ENCODE results near the gene CELA1.

CELA1 gene

DNA sequence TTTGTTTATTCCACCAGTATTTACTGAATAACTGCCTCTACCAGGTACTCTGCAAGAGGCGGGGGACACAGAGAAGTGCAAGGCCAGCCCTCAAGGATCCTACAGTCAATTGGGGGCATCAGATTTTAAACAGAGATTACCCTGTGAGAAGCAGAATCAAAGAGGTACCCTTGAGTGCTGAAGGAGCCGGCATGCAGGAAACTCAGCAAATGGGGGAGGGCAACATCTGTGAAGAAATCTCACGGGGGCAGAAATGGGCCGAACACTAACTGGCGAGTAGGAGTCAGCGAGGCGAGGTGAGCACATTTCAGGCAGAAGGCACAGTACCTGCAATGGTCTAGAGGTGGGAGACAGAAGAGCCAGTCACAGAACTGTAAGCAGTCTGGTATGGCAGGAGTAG, 35.7 kb upstream of the CELA1 start:
- DNase-seq (ENCODE audit: insufficient read length, low spot score) (no peak), FAIRE-seq (no peak)
- TF ChIP-seq, protein P1, sequence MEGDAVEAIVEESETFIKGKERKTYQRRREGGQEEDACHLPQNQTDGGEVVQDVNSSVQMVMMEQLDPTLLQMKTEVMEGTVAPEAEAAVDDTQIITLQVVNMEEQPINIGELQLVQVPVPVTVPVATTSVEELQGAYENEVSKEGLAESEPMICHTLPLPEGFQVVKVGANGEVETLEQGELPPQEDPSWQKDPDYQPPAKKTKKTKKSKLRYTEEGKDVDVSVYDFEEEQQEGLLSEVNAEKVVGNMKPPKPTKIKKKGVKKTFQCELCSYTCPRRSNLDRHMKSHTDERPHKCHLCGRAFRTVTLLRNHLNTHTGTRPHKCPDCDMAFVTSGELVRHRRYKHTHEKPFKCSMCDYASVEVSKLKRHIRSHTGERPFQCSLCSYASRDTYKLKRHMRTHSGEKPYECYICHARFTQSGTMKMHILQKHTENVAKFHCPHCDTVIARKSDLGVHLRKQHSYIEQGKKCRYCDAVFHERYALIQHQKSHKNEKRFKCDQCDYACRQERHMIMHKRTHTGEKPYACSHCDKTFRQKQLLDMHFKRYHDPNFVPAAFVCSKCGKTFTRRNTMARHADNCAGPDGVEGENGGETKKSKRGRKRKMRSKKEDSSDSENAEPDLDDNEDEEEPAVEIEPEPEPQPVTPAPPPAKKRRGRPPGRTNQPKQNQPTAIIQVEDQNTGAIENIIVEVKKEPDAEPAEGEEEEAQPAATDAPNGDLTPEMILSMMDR (IDR thresholded peaks at IDR 0.05; ENCODE audit: insufficient read depth, missing control alignments): no peak

DNA sequence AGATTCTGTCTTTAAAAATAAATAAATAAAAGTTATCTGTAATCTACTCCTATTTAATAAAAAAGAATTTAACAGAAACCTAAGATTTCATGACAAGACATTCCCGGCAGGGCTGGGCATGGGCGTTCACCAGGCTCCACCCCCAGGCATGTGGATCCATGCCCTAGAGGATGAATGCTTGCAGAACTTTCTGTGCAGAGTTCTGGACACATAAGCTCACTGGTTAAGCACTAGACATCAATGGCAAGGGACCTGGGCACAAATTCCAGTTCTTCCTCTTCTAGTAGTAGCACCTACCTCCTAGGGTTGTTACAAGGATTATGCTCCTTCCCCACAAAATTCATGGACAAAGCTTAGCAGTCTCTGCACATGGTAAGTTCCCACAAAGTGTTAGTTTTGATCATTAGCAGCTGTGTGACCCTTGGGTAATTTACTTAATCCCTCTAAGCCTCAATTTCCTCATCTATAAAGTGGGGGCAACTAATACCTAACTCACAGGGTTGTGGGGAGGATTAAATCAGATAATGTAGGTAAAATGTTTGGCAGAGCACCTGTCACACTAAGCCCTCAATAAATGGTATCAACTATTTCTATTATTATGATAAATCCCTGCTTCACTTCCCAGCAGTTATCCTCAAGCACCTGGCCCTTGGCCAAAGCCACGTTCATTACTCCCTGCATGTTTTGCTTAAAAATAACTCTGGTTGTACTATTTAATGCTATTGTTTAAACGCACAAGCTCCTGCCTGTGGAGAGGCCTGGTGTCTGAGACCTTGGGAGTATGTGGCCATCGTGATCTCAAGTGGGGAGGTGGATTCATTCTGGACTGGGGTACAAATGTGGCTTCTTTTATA, 35.0 kb upstream of the CELA1 start:
- DNase-seq (ENCODE audit: insufficient read length, low spot score) (no peak), FAIRE-seq (no peak)
- TF ChIP-seq, protein P1 (IDR thresholded peaks at IDR 0.05; ENCODE audit: insufficient read depth, missing control alignments): no peak

DNA sequence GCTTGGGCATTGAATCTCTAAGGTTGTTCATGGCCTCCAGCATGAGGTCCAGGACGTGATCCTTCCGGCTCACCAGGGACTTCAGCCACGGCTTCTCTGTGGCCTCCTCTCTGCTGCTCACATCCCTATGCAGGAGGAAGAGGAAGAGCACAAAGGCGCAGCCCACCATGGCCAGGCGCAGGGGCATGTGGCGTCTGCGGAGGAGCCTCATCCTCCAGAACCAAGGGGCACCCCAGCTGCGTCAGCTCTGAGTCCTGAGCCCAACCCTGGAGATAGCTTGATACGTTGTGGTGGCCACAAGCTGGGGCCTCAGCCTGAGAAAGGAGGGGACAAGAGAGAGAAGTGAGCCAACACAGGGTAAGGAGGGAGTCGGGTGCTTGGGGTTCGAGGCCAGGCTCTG, 33.1 kb upstream of the CELA1 start:
- TF ChIP-seq, protein P1 (IDR thresholded peaks at IDR 0.05; ENCODE audit: insufficient read depth, missing control alignments): no peak
- DNase-seq (ENCODE audit: insufficient read length, low spot score) (no peak), FAIRE-seq (no peak)

DNA sequence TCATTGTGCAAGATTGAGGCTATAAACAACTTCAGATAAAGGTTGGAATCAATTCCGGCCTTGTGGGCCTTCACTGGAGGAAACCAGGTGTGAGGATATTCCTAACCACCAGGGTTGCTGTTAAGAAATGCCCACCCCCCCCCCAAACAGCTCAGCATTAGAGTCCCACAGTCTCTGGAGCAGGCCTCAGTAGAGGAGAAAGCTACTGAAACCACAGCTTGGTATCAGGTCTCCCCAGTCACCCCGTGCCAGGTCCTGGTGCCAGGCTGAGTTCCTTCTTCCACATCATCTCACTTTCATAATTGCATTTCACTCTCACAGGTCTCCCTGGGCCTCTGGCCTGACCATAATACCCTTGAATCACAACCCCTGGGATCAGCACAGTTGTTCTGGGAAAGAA, 32.3 kb upstream of the CELA1 start:
- FAIRE-seq: no peak
- TF ChIP-seq, protein P1 (IDR thresholded peaks at IDR 0.05; ENCODE audit: insufficient read depth, missing control alignments): no peak
- no peak for DNase-seq (ENCODE audit: insufficient read length, low spot score)

DNA sequence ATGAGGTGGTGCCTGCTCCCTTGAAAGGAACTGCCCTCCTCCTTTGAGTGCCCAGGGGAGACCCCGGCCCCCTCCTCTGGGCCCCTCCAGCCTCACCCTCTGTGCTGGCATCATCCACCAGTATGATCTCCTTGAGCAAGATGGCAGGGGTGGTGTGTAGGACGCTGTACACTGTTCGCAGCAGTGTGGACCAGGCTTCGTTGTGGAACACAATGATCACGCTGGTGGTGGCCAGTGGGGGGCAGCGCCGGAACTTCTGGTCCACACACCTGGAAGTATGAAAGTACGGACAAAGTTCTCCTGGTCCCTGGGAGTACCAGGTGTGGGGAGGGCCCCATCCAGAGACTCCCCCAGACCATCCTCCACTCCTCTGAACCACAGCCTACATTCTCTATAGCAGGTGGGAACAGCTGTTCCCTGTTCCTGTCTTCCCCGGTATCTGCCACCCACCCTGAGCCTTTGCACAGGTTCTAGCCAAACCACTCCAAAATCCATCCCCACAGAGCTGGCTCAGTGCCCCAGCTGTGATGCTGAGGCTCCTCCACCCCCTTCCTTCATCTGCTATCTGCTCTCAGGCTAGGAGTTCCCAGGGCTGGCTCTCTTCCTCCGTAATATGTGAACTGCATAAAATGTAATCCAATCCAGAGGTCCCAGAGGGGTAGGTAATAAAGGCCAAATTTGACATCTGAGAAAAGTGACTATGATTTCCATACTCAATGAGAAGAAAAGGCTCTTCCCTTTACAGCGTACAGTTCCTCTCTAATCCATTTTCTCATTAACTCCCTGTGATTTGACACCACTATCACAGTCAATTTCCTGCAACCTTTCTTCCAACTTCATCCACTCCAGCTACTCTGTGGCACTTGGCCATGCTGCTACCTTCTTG, 30.9 kb upstream of the CELA1 start:
- FAIRE-seq: no peak

DNA sequence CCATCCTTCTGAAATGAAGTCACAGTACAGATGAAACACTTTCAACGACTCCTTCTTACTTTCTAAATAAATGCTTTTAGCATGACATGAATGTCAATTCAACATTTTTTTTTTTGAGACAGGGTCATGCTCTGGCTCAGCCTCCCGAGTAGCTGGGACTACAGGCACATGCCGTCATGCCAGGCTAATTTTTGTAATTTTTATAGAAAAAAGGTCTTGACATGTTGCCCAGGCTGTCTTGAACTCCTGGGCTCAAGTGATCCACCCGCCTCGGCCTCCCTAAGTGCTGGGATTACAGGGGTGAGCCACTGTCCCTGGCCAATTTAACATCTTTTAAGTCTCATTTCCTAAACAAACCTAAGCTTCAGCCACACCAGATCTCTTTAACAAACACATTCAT, 28.4 kb upstream of the CELA1 start:
- TF ChIP-seq, protein P1 (IDR thresholded peaks at IDR 0.05; ENCODE audit: insufficient read depth, missing control alignments): no peak
- DNase-seq (ENCODE audit: insufficient read length, low spot score) (no peak), FAIRE-seq (no peak)

More for the DNA sequence above, 30.9 kb upstream of the CELA1 start:
- TF ChIP-seq, protein P1 (IDR thresholded peaks at IDR 0.05; ENCODE audit: insufficient read depth, missing control alignments): no peak
- DNase-seq (ENCODE audit: insufficient read length, low spot score): no peak

All from D721Med (cell line).